Psoas muscle (tissue), 8 donors: Measurements from ENCODE around the gene TRDMT1. TPM values are rescaled to one million over a fixed set of nuclear protein-coding genes. Genes with fewer than 3 reads are reported as not detected.

Experiments
- ATAC-seq, 4 donors: fragments of 200-7000 bp; cut with Tn5 transposase; one replicate each; pipeline ENCODE4 v1.9.1; 2020; ENCODE audit warnings: moderate library complexity in 3 of 4, mild to moderate bottlenecking in 2 of 4
- DNase-seq, 2 donors: peaks; one replicate each; pipeline ENCODE4 v3.0.0-alpha.2; 2020
- H3K27ac ChIP-seq: fragments of 200-600 bp; one replicate; pipeline ENCODE4 v1.8.0; 2022
- H3K27me3 ChIP-seq, 3 donors: fragments of 200-600 bp in 1 of 3; one replicate each; pipeline versions ENCODE4 v1.6.1 to v1.8.0; 2013 to 2022; ENCODE audit warnings: low read length in 2 of 3, mild to moderate bottlenecking in 2 of 3, moderate library complexity in 1 of 3; ENCODE audit not compliant: insufficient read depth in 3 of 3
- H3K36me3 ChIP-seq, 2 donors: fragments of 200-600 bp in 1 of 2; one replicate each; pipeline versions ENCODE4 v1.6.1 to v1.8.0; 2013 to 2022; ENCODE audit warnings: low read depth in 1 of 2, mild to moderate bottlenecking in 1 of 2, moderate library complexity in 1 of 2; ENCODE audit not compliant: insufficient read depth in 1 of 2
- H3K4me1 ChIP-seq: fragments of 200-600 bp; one replicate; pipeline ENCODE4 v1.8.0; 2022
- H3K4me3 ChIP-seq: fragments of 200-600 bp; one replicate; pipeline ENCODE4 v1.8.0; 2022; ENCODE audit warnings: mild to moderate bottlenecking
- H3K9me3 ChIP-seq: fragments of 200-600 bp; one replicate; pipeline ENCODE4 v1.8.0; 2022
- CTCF ChIP-seq: fragments of 200-600 bp; IDR thresholded peaks from one replicate; pipeline ENCODE4 v1.8.0; 2022; ENCODE audit warnings: antibody characterized with exemption
- WGBS, 3 donors: extraction: QIAGEN DNeasy Blood & Tissue Kit; methylation state at CpG; one replicate each; pipeline versions ENCODE4 v1.1.6 to v1.1.7; 2013; 5-methylcytosine and 5-hydroxymethylcytosine counted together
- intact Hi-C, 2 donors: fragments of 100-400 bp; cut with DNase I; formaldehyde crosslinking; loops; one replicate each; pipeline versions ENCODE4 v1.11.0 to v1.14.2; 2022
- polyA plus RNA-seq, 3 donors: library from polyadenylated mRNA; stranded (reverse); fragments of 200-250 nt; gene quantifications; one replicate each; pipeline ENCODE4 v1.2.3, GENCODE V29; 2013
- total RNA-seq, 4 donors: library from RNA; stranded (reverse); fragmentation: NEBNext Ultra II Directional in 2 of 4; extraction: Animal tissue kit (Norgen Biotek cat#: 25700) in 2 of 4; gene quantifications; one replicate each; pipeline versions ENCODE4 v1.2.1 to v1.2.4, GENCODE V29; 2021 to 2023
- donor health status: healthy with polysubstance abuse.
- donor health status: DM: no; HTN: no; CAD: no; lungs with moderate emphysema.
- donor health status: Bipolar disorder and iron deficiency.
- donor health status: healthy.
- donor health status: DM: yes; HTN: yes; CAD: no.
- donor health status: DM: no; HTN: no; CAD: no.
- donor health status: DM: no; HTN: no; CAD: no.
- donor health status: DM: yes; HTN: yes; CAD: no.

TRDMT1 gene
- total and polyA plus RNA-seq, 7 donors: 0.49 to 2.7 (median 2.3) TPM

DNA sequence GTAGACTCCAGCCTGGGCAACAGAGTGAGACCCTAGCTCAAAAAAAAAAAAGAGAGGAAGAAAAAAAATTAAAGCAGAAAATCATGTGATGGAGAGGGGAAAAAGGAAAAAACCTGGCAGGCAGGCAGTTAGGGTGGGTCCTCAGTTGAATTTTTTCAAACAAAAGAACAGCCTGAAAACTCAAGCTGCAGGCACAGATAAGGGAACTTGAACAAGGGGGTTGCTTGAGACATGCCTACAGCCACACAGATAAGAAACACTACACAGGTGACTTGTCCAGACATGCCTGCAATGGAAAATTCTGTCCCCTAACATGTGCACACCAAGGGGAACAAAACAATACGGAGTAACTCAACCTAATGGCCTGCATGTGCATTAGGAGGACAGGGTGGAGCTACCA is 45.7 kb upstream of the TRDMT1 start:
- no peaks in the 10 kb centered on the region for H3K36me3 ChIP-seq
- intact Hi-C loops: no loop called here

DNA sequence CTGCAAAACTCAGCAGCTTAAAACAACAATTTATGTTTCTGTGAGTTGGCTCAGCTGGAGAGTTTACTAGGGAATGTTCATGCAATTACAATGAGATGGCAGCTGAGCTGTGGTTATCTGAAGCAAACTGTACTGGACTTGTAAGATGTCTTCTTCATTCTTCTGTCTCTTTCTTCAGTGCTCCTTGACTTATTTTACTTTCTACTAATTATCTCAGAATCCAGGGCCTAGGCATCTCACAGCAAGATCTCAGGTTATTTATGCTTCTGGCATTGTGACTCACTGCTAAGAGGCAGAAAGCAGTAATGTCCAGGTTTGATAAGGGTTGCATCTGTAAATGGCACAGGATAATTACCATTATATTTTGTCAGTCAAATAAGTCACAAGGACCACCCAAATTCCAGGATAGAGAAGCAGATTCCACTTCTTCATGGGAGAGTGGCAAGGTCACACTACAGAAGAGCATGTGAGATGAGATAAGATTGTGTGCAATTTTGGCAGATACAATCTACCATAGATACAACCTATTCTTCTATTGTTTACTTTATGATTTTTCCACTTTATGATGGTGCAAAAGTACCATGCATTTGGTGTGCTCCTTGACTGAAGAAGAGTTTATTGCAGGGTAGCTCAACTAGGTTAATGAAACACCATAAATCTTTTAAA is 43.4 kb upstream of the TRDMT1 start:
- TF ChIP-seq CTCF: no peak
- no peak for ATAC-seq
- intact Hi-C loops: no loop called here

More for the DNA sequence above, 45.7 kb upstream of the TRDMT1 start:
- Histone ChIP-seq H3K4me3 (no peak overlapping the region), H3K27ac (no peak overlapping the region), H3K27me3 (peaks cover 0 to 3% (median 0%) of the 10 kb centered on the region in 3 donors), H3K4me1 (no peaks in the 10 kb centered on the region), H3K9me3 (no peaks in the 10 kb centered on the region)
- DNase-seq: no peak
- WGBS, 3 donors: 79 to 85% (median 83%) methylated on average over 1 of the region's 1 CpG
- TF ChIP-seq CTCF: no peak
- ATAC-seq: no peak

DNA sequence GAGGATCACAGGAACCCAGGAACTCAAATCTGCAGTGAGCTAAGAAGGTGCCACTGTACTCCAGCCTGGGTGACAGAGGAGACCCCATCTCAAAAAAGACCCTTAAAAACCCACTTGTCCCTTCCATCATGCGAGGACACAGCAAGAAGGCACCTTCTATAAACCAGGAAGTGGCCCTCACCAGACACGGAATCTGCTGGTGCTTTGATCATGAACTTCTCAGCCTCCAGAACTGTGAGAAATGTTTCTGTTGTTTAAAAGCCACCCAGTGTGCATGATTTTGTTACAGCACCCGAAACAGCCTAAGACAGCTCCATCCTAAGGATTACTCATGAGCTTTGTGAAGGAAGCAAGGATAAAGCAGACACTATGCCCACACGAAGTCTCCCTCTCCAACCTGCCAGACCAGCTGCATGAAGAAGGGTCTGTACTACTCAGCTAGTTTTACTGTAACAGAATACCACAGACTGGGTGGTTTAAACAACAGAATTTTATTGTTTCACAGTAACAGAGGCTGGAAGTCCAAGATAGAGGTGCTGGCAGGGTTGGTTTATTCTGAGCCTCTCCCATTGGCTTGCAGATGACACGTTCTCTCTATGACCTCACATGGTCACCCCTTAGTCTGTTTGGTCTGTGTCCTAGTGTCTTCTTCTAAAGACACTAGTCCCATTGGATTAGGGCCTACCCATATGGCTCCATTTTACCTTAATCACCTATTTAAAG is 40.3 kb upstream of the TRDMT1 start:
- WGBS, 3 donors: 76 to 87% (median 84%) methylated on average over 5 of the region's 5 CpGs
- Histone ChIP-seq H3K9me3 (no peaks in the 10 kb centered on the region), H3K27ac (no peak overlapping the region), H3K4me1 (peaks cover 4% of the 10 kb centered on the region), H3K4me3 (no peak overlapping the region), H3K27me3 (peaks cover 0 to 3% (median 0%) of the 10 kb centered on the region in 3 donors), H3K36me3 (peaks cover 0 to 14% of the 10 kb centered on the region in 2 donors)
- intact Hi-C loops: no loop called here
- no peak for DNase-seq
- no peak for TF ChIP-seq CTCF
- no peak for ATAC-seq

More for the DNA sequence above, 43.4 kb upstream of the TRDMT1 start:
- H3K27me3 ChIP-seq: peaks cover 0 to 3% (median 0%) of the 10 kb centered on the region in 3 donors
- no peak overlapping the region for H3K27ac ChIP-seq
- no peak overlapping the region for H3K4me3 ChIP-seq
- no peaks in the 10 kb centered on the region for H3K9me3 ChIP-seq
- DNase-seq: no peak
- H3K36me3 ChIP-seq: no peaks in the 10 kb centered on the region
- H3K4me1 ChIP-seq: no peaks in the 10 kb centered on the region

- Histone ChIP-seq H3K27ac (no peak overlapping the region), H3K27me3 (no peaks in the 10 kb centered on the region), H3K36me3 (peaks cover 0 to 26% of the 10 kb centered on the region in 2 donors), H3K4me1 (peaks cover 14% of the 10 kb centered on the region), H3K9me3 (no peaks in the 10 kb centered on the region), H3K4me3 (no peak overlapping the region)
- DNase-seq (no peak), ATAC-seq (no peak)
- no peak for TF ChIP-seq CTCF
- intact Hi-C loops: no loop called here
- 87 to 89% (median 87%) methylated on average over 4 of the region's 4 CpGs for WGBS, 3 donors
Observed at GRCh38 chr10:17240616-17241015, 39.1 kb upstream of the TRDMT1 start.
